OCI-LY7 (cell line): ENCODE data around the gene GFI1B. TPM values are rescaled to one million over a fixed set of nuclear protein-coding genes. Genes with fewer than 3 reads are reported as not detected.
"Not testable (repeated sequence)": the region's sequence is repeated elsewhere in the genome, so short reads cannot be mapped to it uniquely, and the experiment has no call there.

Experiments
- BruUV-seq: library from RNA; stranded (reverse); fragments of 400-500 nt; replicated peaks from 2 replicates; lab custom pipeline; 2021; lab: Mats Ljungman, UMichigan
- CTCF ChIA-PET: fragments of 300-600 bp; sonication (Branson Sonifier 250); formaldehyde crosslinking; loops from one replicate; lab custom pipeline; 2022; ENCODE audit warnings: antibody characterized with exemption; ENCODE audit not compliant: unreplicated experiment; lab: Charles Lee
- POLR2A ChIA-PET: fragments of 300-600 bp; sonication (Branson Sonifier 250); formaldehyde crosslinking; loops from one replicate; lab custom pipeline; 2022; ENCODE audit warnings: antibody characterized with exemption; lab: Charles Lee
- DNase-seq: peaks from one replicate; pipeline ENCODE4 v3.0.0-alpha.2; 2015; ENCODE audit warnings: low spot score
- H2AFZ ChIP-seq: fragments of 200-600 bp; sonication (generic), shearing (Covaris generic); 2 replicates; pipeline ENCODE4 v1.6.1; 2014; ENCODE audit warnings: mild to moderate bottlenecking, antibody characterized with exemption, low read length, moderate library complexity
- H3K27ac ChIP-seq: fragments of 200-600 bp; sonication (generic); 2 replicates; pipeline ENCODE4 v1.5.1; 2014; ENCODE audit warnings: mixed run types, low read depth, mild to moderate bottlenecking, moderate library complexity, low read length, inconsistent platforms; ENCODE audit not compliant: poor library complexity, severe bottlenecking
- H3K36me3 ChIP-seq: fragments of 200-600 bp; sonication (generic); 2 replicates; pipeline ENCODE4 v1.6.1; 2014; ENCODE audit warnings: mild to moderate bottlenecking, antibody characterized with exemption, low read length, moderate library complexity, mixed read lengths; ENCODE audit not compliant: insufficient read depth
- H3K4me1 ChIP-seq: fragments of 200-600 bp; sonication (generic); 2 replicates; pipeline ENCODE4 v1.5.1; 2014; ENCODE audit warnings: mild to moderate bottlenecking, low read length; ENCODE audit not compliant: insufficient read depth, poor library complexity, severe bottlenecking
- H3K4me2 ChIP-seq: fragments of 200-600 bp; sonication (generic); 2 replicates; pipeline ENCODE4 v1.6.1; 2014; ENCODE audit warnings: mild to moderate bottlenecking, low read length
- H3K4me3 ChIP-seq: fragments of 200-600 bp; sonication (generic); 2 replicates; pipeline ENCODE4 v1.5.1; 2014; ENCODE audit warnings: mild to moderate bottlenecking, low read depth, low read length; ENCODE audit not compliant: poor library complexity, severe bottlenecking
- H3K79me2 ChIP-seq: fragments of 200-600 bp; sonication (generic); 2 replicates; pipeline ENCODE4 v1.6.1; 2016; ENCODE audit warnings: low read depth, mild to moderate bottlenecking, low read length, moderate library complexity, mixed read lengths; ENCODE audit not compliant: insufficient read depth
- H3K9me2 ChIP-seq: fragments of 200-600 bp; sonication (generic); 2 replicates; pipeline ENCODE4 v1.6.1; 2016; ENCODE audit warnings: mild to moderate bottlenecking, low read length, mixed read lengths; ENCODE audit not compliant: insufficient read depth
- H3K9me3 ChIP-seq: fragments of 200-600 bp; sonication (generic); 2 replicates; pipeline ENCODE4 v1.6.1; 2014; ENCODE audit warnings: mild to moderate bottlenecking, mixed run types, low read length, mixed read lengths
- H4K20me1 ChIP-seq: fragments of 200-600 bp; sonication (generic); 2 replicates; pipeline ENCODE4 v1.6.1; 2014; ENCODE audit warnings: mild to moderate bottlenecking, antibody characterized with exemption, low read length, moderate library complexity, mixed read lengths; ENCODE audit not compliant: insufficient read depth
- CTCF ChIP-seq: fragments of 200-600 bp; sonication (generic); conservative IDR thresholded peaks from 2 replicates; pipeline ENCODE4 v1.5.1; 2014; ENCODE audit warnings: mild to moderate bottlenecking, antibody characterized with exemption, low read length, moderate library complexity, mixed read lengths
- EZH2phosphoT487 ChIP-seq: fragments of 200-600 bp; sonication (generic); IDR thresholded peaks from 2 replicates; pipeline ENCODE4 v1.6.1; 2018; ENCODE audit warnings: low read depth, borderline replicate concordance, mild to moderate bottlenecking, mixed run types, antibody characterized with exemption, low read length, moderate library complexity, mixed read lengths
- intact Hi-C: fragments of 100-400 bp; cut with micrococcal nuclease; formaldehyde crosslinking; loops from one replicate; pipeline ENCODE4 v1.10.0; 2022; ENCODE audit not compliant: unreplicated experiment
- total RNA-seq, 2 experiments: library from RNA; depleted of rRNA in 1 of 2; stranded (reverse); fragments of >200 nt in 1 of 2; shearing (Covaris generic) in 1 of 2; gene quantifications; 2 replicates each; pipeline ENCODE4 v1.2.3, GENCODE V29; 2014 to 2022

Gene GFI1B
- total RNA-seq, 2 experiments from 2014 or later = 0.50 to 4.9 TPM

GRCh38 chr9:132996526-132996925 lies 18.0 kb downstream of the GFI1B start:
- Histone ChIP-seq H3K9me3 (no peaks in the 10 kb centered on the region), H3K4me1 (peaks cover 17% of the 10 kb centered on the region), H2AFZ (no peak overlapping the region), H3K36me3 (no peaks in the 10 kb centered on the region), H3K4me3 (no peak overlapping the region), H3K9me2 (no peaks in the 10 kb centered on the region), H3K79me2 (no peaks in the 10 kb centered on the region), H3K4me2 (no peak overlapping the region), H3K27ac (no peak overlapping the region), H4K20me1 (no peaks in the 10 kb centered on the region)
- DNase-seq = no peak
- ChIA-PET POLR2A (no interaction called here), CTCF (no interaction called here)
- no peak for TF ChIP-seq CTCF
- TF ChIP-seq EZH2phosphoT487 = no peak
- BruUV-seq = no TSS peak
- intact Hi-C loops = no loop called here

GRCh38 chr9:132997591-132997990 lies 19.1 kb downstream of the GFI1B start:
- ChIA-PET CTCF (no interaction called here), POLR2A (interaction anchor here (0.5 kb wide), 1 partner anchor 9 kb away, joined by 3 read pairs; no protein-coding TSS in a partner anchor)
- H3K27ac ChIP-seq = no peak overlapping the region
- H3K36me3 ChIP-seq = no peaks in the 10 kb centered on the region
- peaks cover 10% of the 10 kb centered on the region for H3K4me1 ChIP-seq
- DNase-seq = no peak
- no peak overlapping the region for H3K4me2 ChIP-seq
- BruUV-seq = no TSS peak
- no peaks in the 10 kb centered on the region for H3K9me2 ChIP-seq
- H3K79me2 ChIP-seq = no peaks in the 10 kb centered on the region
- H3K4me3 ChIP-seq = no peak overlapping the region
- intact Hi-C loops = no loop called here
- no peaks in the 10 kb centered on the region for H4K20me1 ChIP-seq
- TF ChIP-seq CTCF (no peak), EZH2phosphoT487 (no peak)
- H2AFZ ChIP-seq = no peak overlapping the region
- H3K9me3 ChIP-seq = no peaks in the 10 kb centered on the region

GRCh38 chr9:132998221-132998620 lies 19.7 kb downstream of the GFI1B start:
- H3K27ac ChIP-seq, H4K20me1 ChIP-seq, H3K9me2 ChIP-seq, H3K36me3 ChIP-seq, H3K4me3 ChIP-seq, intact Hi-C loops, H3K79me2 ChIP-seq, BruUV-seq, H2AFZ ChIP-seq, DNase-seq, H3K4me2 ChIP-seq, CTCF ChIA-PET, H3K9me3 ChIP-seq: not testable (repeated sequence)
- POLR2A ChIA-PET = interaction anchor here (0.5 kb wide), 1 partner anchor 8 kb away, joined by 3 read pairs; no protein-coding TSS in a partner anchor
- H3K4me1 ChIP-seq = peaks cover 10% of the 10 kb centered on the region
